Measurements from ENCODE around the gene NDP. TPM values are rescaled to one million over a fixed set of nuclear protein-coding genes. Genes with fewer than 3 reads are reported as not detected.

The NDP gene
- total RNA-seq, 1 donor from 2014 or later: not detected

DNA sequence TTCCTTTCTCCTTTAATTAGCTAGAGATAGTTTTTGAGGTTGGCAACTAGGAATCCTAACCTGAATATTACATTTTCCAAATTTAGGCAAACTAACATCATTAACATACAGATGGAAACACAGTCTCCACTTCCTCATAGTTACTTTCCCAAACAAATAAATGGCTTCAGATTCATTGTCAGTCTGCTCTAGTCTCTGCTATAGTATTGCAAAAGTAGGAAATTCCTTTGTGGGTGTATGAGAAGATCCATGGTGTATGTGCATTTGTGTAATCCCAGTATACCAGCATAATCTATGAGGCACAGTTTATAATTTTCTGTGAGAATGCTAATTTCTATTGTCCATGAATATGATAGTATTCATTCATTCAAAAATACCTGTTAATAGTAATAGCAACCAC lies 3.0 kb upstream of the NDP start:
- H3K4me2 ChIP-seq (ENCODE audit: low read length): no peak overlapping the region
- Mint-ChIP-seq H3K4me1 (ENCODE audit: low read depth, unreplicated experiment) (peaks cover 4% of the 10 kb centered on the region), H3K9me3 (ENCODE audit: unreplicated experiment) (no peaks in the 10 kb centered on the region), H3K4me3 (ENCODE audit: unreplicated experiment) (no peak overlapping the region), H3K36me3 (ENCODE audit: low read depth, unreplicated experiment) (no peaks in the 10 kb centered on the region), H3K27me3 (ENCODE audit: low read depth, unreplicated experiment) (peaks cover 8% of the 10 kb centered on the region), H3K27ac (ENCODE audit: unreplicated experiment) (no peak overlapping the region)
- FAIRE-seq (peak; percentile 58), DNase-seq (ENCODE audit: low read depth) (no peak)
- H3K9me3 ChIP-seq (ENCODE audit: insufficient read depth, low read depth, low read length): no peaks in the 10 kb centered on the region
- H3K9ac ChIP-seq (ENCODE audit: low read length): no peak overlapping the region
- TF ChIP-seq, protein P1, sequence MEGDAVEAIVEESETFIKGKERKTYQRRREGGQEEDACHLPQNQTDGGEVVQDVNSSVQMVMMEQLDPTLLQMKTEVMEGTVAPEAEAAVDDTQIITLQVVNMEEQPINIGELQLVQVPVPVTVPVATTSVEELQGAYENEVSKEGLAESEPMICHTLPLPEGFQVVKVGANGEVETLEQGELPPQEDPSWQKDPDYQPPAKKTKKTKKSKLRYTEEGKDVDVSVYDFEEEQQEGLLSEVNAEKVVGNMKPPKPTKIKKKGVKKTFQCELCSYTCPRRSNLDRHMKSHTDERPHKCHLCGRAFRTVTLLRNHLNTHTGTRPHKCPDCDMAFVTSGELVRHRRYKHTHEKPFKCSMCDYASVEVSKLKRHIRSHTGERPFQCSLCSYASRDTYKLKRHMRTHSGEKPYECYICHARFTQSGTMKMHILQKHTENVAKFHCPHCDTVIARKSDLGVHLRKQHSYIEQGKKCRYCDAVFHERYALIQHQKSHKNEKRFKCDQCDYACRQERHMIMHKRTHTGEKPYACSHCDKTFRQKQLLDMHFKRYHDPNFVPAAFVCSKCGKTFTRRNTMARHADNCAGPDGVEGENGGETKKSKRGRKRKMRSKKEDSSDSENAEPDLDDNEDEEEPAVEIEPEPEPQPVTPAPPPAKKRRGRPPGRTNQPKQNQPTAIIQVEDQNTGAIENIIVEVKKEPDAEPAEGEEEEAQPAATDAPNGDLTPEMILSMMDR (IDR thresholded peaks at IDR 0.05; ENCODE audit: insufficient read depth, low read depth, low read length): no peak
- TF ChIP-seq EZH2 (IDR thresholded peaks at IDR 0.05; ENCODE audit: insufficient read depth, low read length): no peak
- H3K36me3 ChIP-seq (ENCODE audit: insufficient read depth, low read length): no peaks in the 10 kb centered on the region
- H2AFZ ChIP-seq (ENCODE audit: low read depth, low read length): no peak overlapping the region
- H3K27me3 ChIP-seq (ENCODE audit: insufficient read depth, low read length): no peaks in the 10 kb centered on the region
- H3K27ac ChIP-seq (ENCODE audit: low read depth, low read length): no peak overlapping the region
- no peaks in the 10 kb centered on the region for H4K20me1 ChIP-seq (ENCODE audit: insufficient read depth, low read length)
- no peak overlapping the region for H3K4me3 ChIP-seq (ENCODE audit: insufficient read depth, low read depth, low read length)
- H3K79me2 ChIP-seq (ENCODE audit: insufficient read depth, low read length): no peaks in the 10 kb centered on the region
- H3K4me1 ChIP-seq (ENCODE audit: insufficient read depth, low read length): peaks cover 12% of the 10 kb centered on the region

GRCh38 chrX:43975796-43976195 lies 2.6 kb upstream of the NDP start:
- Mint-ChIP-seq H3K27me3 (ENCODE audit: low read depth, unreplicated experiment) (peaks cover 8% of the 10 kb centered on the region), H3K9me3 (ENCODE audit: unreplicated experiment) (no peaks in the 10 kb centered on the region), H3K4me1 (ENCODE audit: low read depth, unreplicated experiment) (peaks cover 4% of the 10 kb centered on the region), H3K4me3 (ENCODE audit: unreplicated experiment) (no peak overlapping the region), H3K27ac (ENCODE audit: unreplicated experiment) (no peak overlapping the region), H3K36me3 (ENCODE audit: low read depth, unreplicated experiment) (no peaks in the 10 kb centered on the region)
- no peak overlapping the region for H3K4me3 ChIP-seq (ENCODE audit: insufficient read depth, low read depth, low read length)
- FAIRE-seq (no peak), DNase-seq (ENCODE audit: low read depth) (no peak)
- peaks cover 14% of the 10 kb centered on the region for H3K4me1 ChIP-seq (ENCODE audit: insufficient read depth, low read length)
- TF ChIP-seq EZH2 (IDR thresholded peaks at IDR 0.05; ENCODE audit: insufficient read depth, low read length): no peak
- TF ChIP-seq, protein P1 (IDR thresholded peaks at IDR 0.05; ENCODE audit: insufficient read depth, low read depth, low read length): no peak
- no peaks in the 10 kb centered on the region for H3K36me3 ChIP-seq (ENCODE audit: insufficient read depth, low read length)
- H2AFZ ChIP-seq (ENCODE audit: low read depth, low read length): no peak overlapping the region
- H3K79me2 ChIP-seq (ENCODE audit: insufficient read depth, low read length): no peaks in the 10 kb centered on the region
- no peaks in the 10 kb centered on the region for H3K27me3 ChIP-seq (ENCODE audit: insufficient read depth, low read length)
- no peak overlapping the region for H3K9ac ChIP-seq (ENCODE audit: low read length)
- no peak overlapping the region for H3K27ac ChIP-seq (ENCODE audit: low read depth, low read length)
- no peak overlapping the region for H3K4me2 ChIP-seq (ENCODE audit: low read length)
- no peaks in the 10 kb centered on the region for H3K9me3 ChIP-seq (ENCODE audit: insufficient read depth, low read depth, low read length)
- no peaks in the 10 kb centered on the region for H4K20me1 ChIP-seq (ENCODE audit: insufficient read depth, low read length)

DNA sequence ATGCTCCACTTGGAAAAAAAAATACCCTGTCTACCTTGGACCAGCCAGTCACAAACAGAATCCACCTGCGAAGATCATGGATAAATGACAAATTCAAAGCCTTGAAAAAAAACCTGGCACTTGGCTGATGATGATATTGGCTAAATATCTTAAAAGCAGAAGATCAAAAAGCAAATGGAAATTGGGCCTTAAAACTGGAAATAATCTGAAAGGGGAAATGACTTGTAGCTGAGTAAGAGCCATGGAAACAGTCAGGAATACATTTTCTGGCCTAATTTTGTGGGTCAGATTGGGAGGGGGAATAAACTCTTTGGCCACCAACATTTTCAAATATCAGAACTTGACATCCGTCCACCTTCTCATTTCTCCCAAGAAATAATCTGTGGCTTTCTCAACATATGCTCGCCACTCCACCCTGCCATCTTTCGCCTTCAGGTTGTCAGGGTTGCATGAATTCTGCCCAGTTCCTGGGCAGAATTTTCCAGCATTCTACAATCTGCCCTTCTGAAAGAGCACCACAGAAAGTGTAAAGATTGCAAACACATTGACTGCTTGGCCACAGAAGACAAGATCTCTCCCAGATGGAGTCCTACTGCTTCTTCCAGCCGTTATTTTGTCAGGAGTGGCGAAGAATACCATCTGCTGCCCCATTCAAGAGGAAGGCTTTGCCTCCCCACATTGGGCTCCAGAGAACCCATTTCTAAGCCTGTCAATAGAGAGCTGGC lies 1.7 kb upstream of the NDP start:
- no peak for TF ChIP-seq EZH2 (IDR thresholded peaks at IDR 0.05; ENCODE audit: insufficient read depth, low read length)
- TF ChIP-seq, protein P1 (IDR thresholded peaks at IDR 0.05; ENCODE audit: insufficient read depth, low read depth, low read length): no peak
- Histone ChIP-seq H3K27ac (ENCODE audit: low read depth, low read length) (no peak overlapping the region), H3K4me1 (ENCODE audit: insufficient read depth, low read length) (peaks cover 23% of the 10 kb centered on the region), H2AFZ (ENCODE audit: low read depth, low read length) (no peak overlapping the region), H3K4me2 (ENCODE audit: low read length) (peak overlapping the region; percentile 19), H3K27me3 (ENCODE audit: insufficient read depth, low read length) (no peaks in the 10 kb centered on the region), H3K9ac (ENCODE audit: low read length) (no peak overlapping the region), H3K36me3 (ENCODE audit: insufficient read depth, low read length) (no peaks in the 10 kb centered on the region), H4K20me1 (ENCODE audit: insufficient read depth, low read length) (no peaks in the 10 kb centered on the region), H3K4me3 (ENCODE audit: insufficient read depth, low read depth, low read length) (no peak overlapping the region), H3K9me3 (ENCODE audit: insufficient read depth, low read depth, low read length) (no peaks in the 10 kb centered on the region), H3K79me2 (ENCODE audit: insufficient read depth, low read length) (no peaks in the 10 kb centered on the region)
- FAIRE-seq (no peak), DNase-seq (ENCODE audit: low read depth) (no peak)
- H3K36me3 Mint-ChIP-seq (ENCODE audit: low read depth, unreplicated experiment): no peaks in the 10 kb centered on the region
- H3K9me3 Mint-ChIP-seq (ENCODE audit: unreplicated experiment): no peaks in the 10 kb centered on the region
- H3K27ac Mint-ChIP-seq (ENCODE audit: unreplicated experiment): no peak overlapping the region
- peaks cover 8% of the 10 kb centered on the region for H3K27me3 Mint-ChIP-seq (ENCODE audit: low read depth, unreplicated experiment)
- peaks cover 10% of the 10 kb centered on the region for H3K4me1 Mint-ChIP-seq (ENCODE audit: low read depth, unreplicated experiment)
- H3K4me3 Mint-ChIP-seq (ENCODE audit: unreplicated experiment): no peak overlapping the region
